A204.1 (cell line): Measurements from ENCODE around the gene CLASP1.
"Not testable (repeated sequence)": the region's sequence is repeated elsewhere in the genome, so short reads cannot be mapped to it uniquely, and the experiment has no call there.

ENCODE experiments used
- FAIRE-seq: peaks from 2 replicates; lab custom pipeline; 2012; peaks lifted over from hg19 to GRCh38; lab: Jason Lieb, UNC

Gene CLASP1

GRCh38 chr2:121577381-121577780 lies 71.9 kb downstream of the CLASP1 start:
- no peak for FAIRE-seq

- FAIRE-seq: no peak
Measured at GRCh38 chr2:121576263-121576662, 73.0 kb downstream of the CLASP1 start.

GRCh38 chr2:121575800-121576199 lies 73.5 kb downstream of the CLASP1 start:
- no peak for FAIRE-seq

- FAIRE-seq: no peak
Measured at GRCh38 chr2:121570667-121571055, 78.6 kb downstream of the CLASP1 start.

GRCh38 chr2:121570036-121570666 lies 79.1 kb downstream of the CLASP1 start:
- no peak for FAIRE-seq

GRCh38 chr2:121567957-121568409 lies 81.3 kb downstream of the CLASP1 start:
- no peak for FAIRE-seq

GRCh38 chr2:121567452-121567851 lies 81.8 kb downstream of the CLASP1 start:
- no peak for FAIRE-seq

GRCh38 chr2:121565389-121566250 lies 83.6 kb downstream of the CLASP1 start:
- FAIRE-seq: no peak

GRCh38 chr2:121564905-121565304 lies 84.4 kb downstream of the CLASP1 start:
- no peak for FAIRE-seq

GRCh38 chr2:121563754-121564153 lies 85.5 kb downstream of the CLASP1 start:
- FAIRE-seq: not testable (repeated sequence)

- FAIRE-seq: no peak
Measured at GRCh38 chr2:121562269-121563176, 86.7 kb downstream of the CLASP1 start.

GRCh38 chr2:121561617-121562268 lies 87.5 kb downstream of the CLASP1 start:
- FAIRE-seq: no peak

- no peak for FAIRE-seq
Measured at GRCh38 chr2:121558329-121558728, 90.9 kb downstream of the CLASP1 start.

GRCh38 chr2:121555008-121555407 lies 94.3 kb downstream of the CLASP1 start:
- FAIRE-seq: no peak

- not testable (repeated sequence) for FAIRE-seq
Measured at GRCh38 chr2:121552477-121553180, 96.6 kb downstream of the CLASP1 start.

GRCh38 chr2:121550669-121551068 lies 98.6 kb downstream of the CLASP1 start:
- no peak for FAIRE-seq

- FAIRE-seq: no peak
Measured at GRCh38 chr2:121547646-121548045, 101.6 kb downstream of the CLASP1 start.

- FAIRE-seq: no peak
Measured at GRCh38 chr2:121545913-121546312, 103.3 kb downstream of the CLASP1 start.

- no peak for FAIRE-seq
Measured at GRCh38 chr2:121545257-121545656, 104.0 kb downstream of the CLASP1 start.

GRCh38 chr2:121541495-121541894 lies 107.8 kb downstream of the CLASP1 start:
- FAIRE-seq: no peak

- no peak for FAIRE-seq
Measured at GRCh38 chr2:121539750-121540469, 109.4 kb downstream of the CLASP1 start.
